H1 (cell line): ENCODE measurements around the gene MMP21. TPM values are rescaled to one million over a fixed set of nuclear protein-coding genes. Genes with fewer than 3 reads are reported as not detected.

Experiments
- GTF2F1 ChIP-seq: IDR thresholded peaks from 2 replicates; pipeline ENCODE4 v1.6.1; 2012; ENCODE audit warnings: low read depth, low read length, improper control_type of control experiment, borderline replicate concordance
- MAX ChIP-seq: IDR thresholded peaks from 2 replicates; pipeline ENCODE4 v1.6.1; 2012; ENCODE audit warnings: inconsistent platforms
- POLR2AphosphoS5 ChIP-seq: IDR thresholded peaks from 2 replicates; pipeline ENCODE4 v1.6.1; 2011; ENCODE audit warnings: low read depth, low read length
- polyA plus RNA-seq, 7 experiments: library from polyadenylated mRNA; depleted of rRNA in 3 of 7; stranded (reverse) in 5 of 7; unstranded in 2 of 7; fragments of >200 nt in 5 of 7; fragments of 200-250 nt in 2 of 7; gene quantifications; 1 replicate in 5 of 7; 2 replicates in 1 of 7; 4 replicates in 1 of 7; pipeline versions ENCODE4 v1.2.1 to v1.2.3, GENCODE V29; 2011 to 2013; ENCODE audit warnings: missing spikeins in 2 of 7, mixed read lengths in 2 of 7
- total RNA-seq: library from RNA; stranded (reverse); fragmentation: NEBNext Ultra II Directional; extraction: Animal tissue kit (Norgen Biotek cat#: 25700); gene quantifications from 2 replicates; pipeline ENCODE4 v1.2.1, GENCODE V29; 2021

Gene MMP21
- total and polyA plus RNA-seq, 2 of the 8 experiments (the other 6 are each of a cell fraction or from before 2014, with no cell fraction given): not detected

DNA sequence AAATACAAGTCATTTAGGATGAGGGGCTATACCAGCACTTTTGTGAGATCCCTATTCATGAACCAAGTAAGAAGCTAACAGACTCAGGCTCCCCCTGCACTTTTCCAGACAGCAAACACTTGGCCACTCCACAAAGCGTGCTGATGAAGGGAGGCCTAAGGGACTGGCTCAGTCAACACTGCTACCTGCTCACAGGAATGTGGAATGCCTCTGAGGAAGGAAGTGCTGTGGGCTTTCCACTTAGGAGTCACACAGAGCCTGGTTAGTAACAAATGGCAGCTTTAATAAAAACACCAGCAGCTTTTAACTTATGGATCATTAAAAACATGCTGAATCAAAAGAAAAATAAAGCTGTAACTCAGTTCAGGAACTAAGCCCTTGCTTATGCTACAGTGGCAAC is 32.4 kb upstream of the MMP21 start (continued):
- TF ChIP-seq POLR2AphosphoS5 (no peak), MAX (no peak), GTF2F1 (no peak)
